H1 (cell line): ENCODE measurements around the gene BLNK. TPM values are rescaled to one million over a fixed set of nuclear protein-coding genes. Genes with fewer than 3 reads are reported as not detected.

Source experiments
- polyA plus RNA-seq, 7 experiments: library from polyadenylated mRNA; depleted of rRNA in 3 of 7; stranded (reverse) in 5 of 7; unstranded in 2 of 7; fragments of >200 nt in 5 of 7; fragments of 200-250 nt in 2 of 7; gene quantifications; 1 replicate in 5 of 7; 2 replicates in 1 of 7; 4 replicates in 1 of 7; pipeline versions ENCODE4 v1.2.1 to v1.2.3, GENCODE V29; 2011 to 2013; ENCODE audit warnings: missing spikeins in 2 of 7, mixed read lengths in 2 of 7
- total RNA-seq: library from RNA; stranded (reverse); fragmentation: NEBNext Ultra II Directional; extraction: Animal tissue kit (Norgen Biotek cat#: 25700); gene quantifications from 2 replicates; pipeline ENCODE4 v1.2.1, GENCODE V29; 2021
- TF ChIP-seq, protein P1 (sequence below), 3 experiments: IDR thresholded peaks; 1 replicate in 2 of 3; 2 replicates in 1 of 3; pipeline versions ENCODE4 v1.5.1 to v1.6.1; 2011; ENCODE audit warnings: low read length in 3 of 3, mild to moderate bottlenecking in 3 of 3, inconsistent platforms in 2 of 3, low read depth in 1 of 3, moderate library complexity in 1 of 3; ENCODE audit not compliant: insufficient read depth in 1 of 3; ENCODE audit errors: control extremely low read depth in 1 of 3

Gene BLNK
- total and polyA plus RNA-seq, 2 of the 8 experiments (the other 6 are each of a cell fraction or from before 2014, with no cell fraction given) = not detected

DNA sequence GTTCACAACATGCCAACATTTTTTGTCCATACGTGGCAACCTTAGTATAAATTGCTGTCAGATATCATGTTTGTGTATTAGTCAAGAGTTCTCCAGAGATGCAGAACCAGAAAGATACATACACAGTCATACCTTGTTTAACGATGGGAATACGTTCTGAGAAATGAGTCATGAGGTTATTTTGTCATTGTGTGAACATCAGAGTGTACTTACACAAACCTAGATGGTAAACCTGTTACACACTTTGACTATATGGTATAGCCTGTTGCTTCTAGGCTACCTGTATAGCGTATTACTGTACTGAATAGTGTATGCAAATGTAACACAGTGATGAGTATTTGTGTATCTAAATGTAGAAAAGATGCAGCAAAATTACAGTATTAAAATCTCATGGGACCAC is 118.9 kb downstream of the BLNK start (continued):
- TF ChIP-seq, protein P1, sequence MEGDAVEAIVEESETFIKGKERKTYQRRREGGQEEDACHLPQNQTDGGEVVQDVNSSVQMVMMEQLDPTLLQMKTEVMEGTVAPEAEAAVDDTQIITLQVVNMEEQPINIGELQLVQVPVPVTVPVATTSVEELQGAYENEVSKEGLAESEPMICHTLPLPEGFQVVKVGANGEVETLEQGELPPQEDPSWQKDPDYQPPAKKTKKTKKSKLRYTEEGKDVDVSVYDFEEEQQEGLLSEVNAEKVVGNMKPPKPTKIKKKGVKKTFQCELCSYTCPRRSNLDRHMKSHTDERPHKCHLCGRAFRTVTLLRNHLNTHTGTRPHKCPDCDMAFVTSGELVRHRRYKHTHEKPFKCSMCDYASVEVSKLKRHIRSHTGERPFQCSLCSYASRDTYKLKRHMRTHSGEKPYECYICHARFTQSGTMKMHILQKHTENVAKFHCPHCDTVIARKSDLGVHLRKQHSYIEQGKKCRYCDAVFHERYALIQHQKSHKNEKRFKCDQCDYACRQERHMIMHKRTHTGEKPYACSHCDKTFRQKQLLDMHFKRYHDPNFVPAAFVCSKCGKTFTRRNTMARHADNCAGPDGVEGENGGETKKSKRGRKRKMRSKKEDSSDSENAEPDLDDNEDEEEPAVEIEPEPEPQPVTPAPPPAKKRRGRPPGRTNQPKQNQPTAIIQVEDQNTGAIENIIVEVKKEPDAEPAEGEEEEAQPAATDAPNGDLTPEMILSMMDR (IDR thresholded peaks at IDR 0.05; ENCODE audit: control extremely low read depth in 1 of 3, insufficient read depth in 1 of 3, low read depth in 1 of 3, low read length in 3 of 3) = no peak
- TF ChIP-seq, all 59 proteins: peak for 0

Other genes starting within 250 kb of the BLNK start
- 34.2 and 34.7 TPM in 2 replicates for gene CCNJ, start 228.0 kb downstream of the BLNK start, total RNA-seq
- gene CCNJ, start 228.0 kb downstream of the BLNK start, polyA plus RNA-seq (2011; rRNA removed) = 19.5 and 31.4 TPM in 2 replicates
- 26.8 and 34.8 TPM in 2 replicates for gene ZNF518A, start 141.3 kb downstream of the BLNK start, total RNA-seq
- 4.0 and 6.6 TPM in 2 replicates for gene ZNF518A, start 141.3 kb downstream of the BLNK start, polyA plus RNA-seq (2011; rRNA removed)
- not detected in 2 replicates for gene DNTT, start 32.9 kb upstream of the BLNK start, total RNA-seq
- not detected in 2 replicates for gene DNTT, start 32.9 kb upstream of the BLNK start, polyA plus RNA-seq (2011; rRNA removed)
- not detected in 2 replicates for gene OPALIN, start 87.4 kb upstream of the BLNK start, total RNA-seq
- gene OPALIN, start 87.4 kb upstream of the BLNK start, polyA plus RNA-seq (2011; rRNA removed) = 0.03 TPM in 1 of 2 replicates, not detected in the other
- gene TLL2, start 242.4 kb upstream of the BLNK start, total RNA-seq = 3.0 and 3.2 TPM in 2 replicates
- 2.4 and 2.9 TPM in 2 replicates for gene TLL2, start 242.4 kb upstream of the BLNK start, polyA plus RNA-seq (2011; rRNA removed)